DMS53 treated with DMSO at 0.1 percent for 48 hours (cell line): Measurements from ENCODE around the gene RNU4-1.
"Not testable (repeated sequence)": the region's sequence is repeated elsewhere in the genome, so short reads cannot be mapped to it uniquely, and the experiment has no call there.

ENCODE experiments used
- DNase-seq: peaks from one replicate; lab custom pipeline; 2025; ENCODE audit not compliant: unreplicated experiment; lab: John Stamatoyannopoulos, UW

Gene RNU4-1

DNA sequence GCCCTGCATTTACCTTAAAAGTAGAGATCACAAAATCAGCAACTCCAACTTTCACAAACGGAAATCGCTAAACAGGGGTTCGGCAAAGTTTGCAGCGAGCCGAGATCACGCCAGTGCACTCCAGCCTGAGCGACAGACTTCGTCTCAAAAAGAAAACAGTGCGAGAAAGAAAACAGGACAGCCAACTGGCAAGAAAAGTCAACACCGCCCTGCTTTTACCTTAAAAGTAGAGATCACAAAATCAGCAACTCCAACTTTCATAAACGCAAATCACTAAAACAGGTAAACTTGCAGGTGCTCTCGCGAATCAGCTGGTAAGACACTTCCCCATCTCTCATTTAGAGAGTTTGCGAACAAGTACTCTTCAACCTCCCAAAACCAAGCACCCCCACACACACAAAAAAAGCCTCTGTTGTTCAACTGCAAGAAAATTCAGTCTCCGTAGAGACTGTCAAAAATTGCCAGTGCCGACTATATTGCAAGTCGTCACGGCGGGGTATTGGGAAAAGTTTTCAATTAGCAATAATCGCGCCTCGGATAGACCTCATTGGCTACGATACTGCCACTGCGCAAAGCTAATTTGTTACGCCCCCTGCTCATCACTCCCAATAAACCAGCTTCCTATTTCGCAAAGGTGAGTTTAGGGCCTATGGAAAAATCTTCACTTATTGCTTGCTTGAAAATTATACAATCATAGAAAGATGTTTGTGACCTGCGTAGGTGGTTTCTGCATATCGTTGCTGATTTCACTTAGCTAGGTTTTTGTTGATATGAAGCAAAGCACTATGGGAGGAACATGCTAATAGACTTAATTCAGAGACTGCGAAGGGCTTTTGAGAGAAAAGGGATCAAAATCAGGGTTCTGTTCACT lies at the start of gene RNU4-1:
TSS of gene RNU4-1 (minus strand) at position 577 of the 871 bp plus-strand sequence.
- peak; percentile 97 for DNase-seq

- DNase-seq = no peak
These were observed 49.4 kb upstream of the RNU4-1 start for GRCh38 chr12:120342175-120343038.

- no peak for DNase-seq
These were observed 46.2 kb upstream of the RNU4-1 start for GRCh38 chr12:120339256-120339655.

- no peak for DNase-seq
These were observed 44.7 kb upstream of the RNU4-1 start for GRCh38 chr12:120337730-120338129.

GRCh38 chr12:120336392-120336791 lies 43.4 kb upstream of the RNU4-1 start:
- DNase-seq = not testable (repeated sequence)

DNA sequence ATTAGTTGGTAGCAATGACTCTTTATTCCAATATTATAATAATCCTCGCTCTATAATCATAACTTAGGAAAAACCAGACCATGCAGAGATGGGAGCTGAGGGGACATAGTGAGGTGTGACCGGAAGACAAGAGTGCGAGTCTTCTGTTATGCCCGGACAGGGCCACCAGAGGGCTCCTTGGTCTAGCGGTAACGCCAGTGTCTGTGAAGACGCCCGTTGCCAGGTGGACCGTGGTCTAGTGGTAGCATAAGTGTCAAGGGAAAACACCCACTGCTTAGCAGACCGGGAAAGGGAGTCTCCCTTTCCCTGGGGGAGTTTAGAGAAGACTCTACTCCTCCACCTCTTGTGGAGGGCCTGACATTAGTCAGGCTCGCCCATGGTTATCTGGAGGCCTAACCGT lies 42.4 kb upstream of the RNU4-1 start:
- DNase-seq = peak; percentile 67

- DNase-seq = no peak
These were observed 39.5 kb upstream of the RNU4-1 start for GRCh38 chr12:120332523-120332922.

- DNase-seq = no peak
These were observed 39.0 kb upstream of the RNU4-1 start for GRCh38 chr12:120332041-120332440.

GRCh38 chr12:120331390-120331789 lies 38.4 kb upstream of the RNU4-1 start:
- DNase-seq = no peak

- no peak for DNase-seq
These were observed 35.2 kb upstream of the RNU4-1 start for GRCh38 chr12:120328228-120328627.

DNA sequence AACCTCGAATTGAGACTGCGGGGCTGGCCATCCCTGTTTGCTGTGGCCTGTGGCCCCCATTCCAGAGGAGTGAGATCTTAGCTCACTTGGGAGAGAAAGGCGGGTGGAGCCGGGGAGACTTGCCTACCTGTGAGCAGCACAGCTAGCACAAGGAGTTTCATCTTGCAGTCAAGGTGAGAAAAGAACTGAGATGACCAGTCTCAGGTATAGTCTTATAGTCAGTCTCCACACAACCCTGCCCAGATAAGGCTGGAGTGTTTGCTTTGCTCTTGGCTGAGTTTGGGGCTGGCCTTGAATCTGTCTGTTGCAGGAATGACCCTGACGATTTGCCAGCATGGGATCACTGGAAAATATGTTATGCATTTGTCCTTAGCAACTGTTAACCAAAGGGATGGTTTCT lies 34.6 kb upstream of the RNU4-1 start, which contains the start of gene PLA2G1B:
TSS of gene PLA2G1B (minus strand) at position 187 of the 400 bp plus-strand sequence. CDS start at position 161, 26 bp downstream.
- peak; percentile 4 for DNase-seq

GRCh38 chr12:120324841-120325417 lies 31.9 kb upstream of the RNU4-1 start:
- no peak for DNase-seq

GRCh38 chr12:120323772-120324171 lies 30.7 kb upstream of the RNU4-1 start:
- DNase-seq = no peak

GRCh38 chr12:120321382-120322202 lies 28.6 kb upstream of the RNU4-1 start:
- peak; percentile 78 for DNase-seq

- peak; percentile 100 for DNase-seq
These were observed 24.4 kb upstream of the RNU4-1 start for GRCh38 chr12:120317224-120318105.

DNA sequence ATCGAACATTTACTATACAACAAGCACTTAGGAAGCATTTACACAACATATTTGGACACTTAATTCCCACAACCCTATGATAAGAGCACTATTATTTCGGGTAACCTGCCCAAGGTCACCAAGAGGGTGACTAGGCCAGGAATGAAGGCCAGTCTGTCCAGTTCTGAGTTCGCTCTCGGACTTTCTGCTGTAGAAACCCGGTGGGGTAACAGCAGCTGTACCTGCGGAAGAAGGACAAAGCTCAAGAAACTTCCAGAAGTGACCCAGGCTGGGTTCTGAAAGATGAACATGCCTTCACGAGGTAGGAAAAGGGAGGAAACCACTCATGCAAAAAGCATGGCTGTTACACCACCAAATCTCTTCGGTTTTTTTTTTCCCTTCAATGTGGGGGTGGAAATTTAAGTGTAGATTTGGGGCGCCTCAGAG lies 23.8 kb upstream of the RNU4-1 start:
- peak; percentile 19 for DNase-seq

DNA sequence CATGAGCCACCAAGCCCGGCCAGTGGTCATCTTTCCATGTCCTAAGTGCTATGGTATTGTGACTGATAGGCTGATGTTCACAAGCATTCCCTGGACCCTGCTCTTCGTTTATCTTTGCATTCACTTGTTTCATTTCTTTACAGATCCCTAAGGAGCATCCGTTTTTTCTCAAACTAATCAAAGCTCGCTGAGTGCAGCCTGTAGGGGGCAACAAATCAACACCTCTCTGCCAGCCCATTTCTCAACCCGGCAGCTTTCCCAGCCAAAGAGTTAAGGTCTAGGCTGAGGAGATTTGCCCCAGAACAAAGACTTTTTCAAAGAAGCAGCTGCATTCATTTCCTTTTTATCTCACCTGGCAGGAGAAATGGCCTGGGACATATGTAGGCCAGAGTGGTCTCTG lies 21.2 kb upstream of the RNU4-1 start:
- no peak for DNase-seq

- DNase-seq = peak; percentile 97
These were observed 9.2 kb upstream of the RNU4-1 start, which contains the start of gene SIRT4 for GRCh38 chr12:120301962-120302815. TSS of gene SIRT4 (plus strand) at chr12:120302321. CDS start at chr12:120303562, 1,241 bp downstream.

DNA sequence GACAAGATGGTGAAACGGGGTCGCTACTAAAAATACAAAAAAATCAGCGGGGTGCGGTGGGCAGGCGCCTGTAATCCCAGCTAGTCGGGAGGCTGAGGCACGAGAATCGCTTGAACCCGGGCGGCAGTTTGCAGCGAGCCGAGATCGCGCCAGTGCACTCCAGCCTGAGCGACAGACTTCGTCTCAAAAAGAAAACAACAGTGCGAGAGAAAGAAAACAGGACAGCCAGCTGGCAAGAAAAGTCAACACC lies 701 bp downstream of the RNU4-1 start:
- peak; percentile 69 for DNase-seq
